NCI-H2227 treated with DMSO at 0.1 percent for 48 hours (cell line): Measurements from ENCODE around the gene CD44.
"Not testable (repeated sequence)": the region's sequence is repeated elsewhere in the genome, so short reads cannot be mapped to it uniquely, and the experiment has no call there.

ENCODE experiments used
- DNase-seq: peaks from one replicate; lab custom pipeline; 2025; lab: John Stamatoyannopoulos, UW

The CD44 gene

DNA sequence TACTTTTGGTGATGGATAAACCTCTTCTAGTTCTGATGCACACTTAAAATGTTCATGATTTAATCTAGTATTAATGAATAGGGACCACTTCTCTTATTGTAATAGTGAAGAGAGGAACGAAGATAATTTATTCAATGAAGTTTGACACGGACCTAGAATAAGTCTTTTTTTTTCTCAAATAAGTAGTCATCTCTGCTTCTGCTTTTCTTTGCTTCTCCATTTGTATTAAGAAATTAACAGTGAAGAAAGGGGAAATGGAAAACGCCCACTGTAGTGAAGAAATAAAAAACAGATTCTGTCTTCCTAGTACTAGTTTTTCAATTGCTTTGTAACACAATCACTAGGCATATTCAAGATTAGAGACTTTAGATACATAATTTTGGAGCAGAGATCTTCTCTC, 73.0 kb downstream of the CD44 start:
- no peak for DNase-seq

DNA sequence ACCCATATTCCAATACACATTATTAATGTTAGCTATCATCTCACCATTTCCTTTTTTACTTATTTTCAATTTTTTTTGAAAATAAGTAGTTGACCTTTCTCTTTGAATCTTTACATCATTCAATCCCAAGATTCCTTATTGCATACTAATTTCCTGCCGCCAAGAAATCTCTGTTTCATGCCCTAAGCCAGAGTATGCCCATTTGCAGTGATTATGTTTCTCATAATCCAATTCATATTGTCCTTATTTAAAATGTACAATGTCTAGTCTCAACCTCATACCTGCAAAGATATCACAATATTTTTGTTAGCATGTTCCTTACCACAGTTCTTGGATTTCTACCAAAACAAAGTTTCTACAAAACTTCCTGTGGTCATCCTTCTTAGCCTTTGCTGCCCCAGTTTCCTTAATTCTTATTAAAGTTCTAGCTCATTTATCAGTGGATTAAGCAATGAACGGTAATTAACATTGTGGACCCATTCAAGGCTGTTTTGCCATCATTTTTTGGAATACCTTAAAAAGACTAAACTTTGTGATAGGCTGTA, 75.3 kb downstream of the CD44 start:
- DNase-seq, result no peak

DNA sequence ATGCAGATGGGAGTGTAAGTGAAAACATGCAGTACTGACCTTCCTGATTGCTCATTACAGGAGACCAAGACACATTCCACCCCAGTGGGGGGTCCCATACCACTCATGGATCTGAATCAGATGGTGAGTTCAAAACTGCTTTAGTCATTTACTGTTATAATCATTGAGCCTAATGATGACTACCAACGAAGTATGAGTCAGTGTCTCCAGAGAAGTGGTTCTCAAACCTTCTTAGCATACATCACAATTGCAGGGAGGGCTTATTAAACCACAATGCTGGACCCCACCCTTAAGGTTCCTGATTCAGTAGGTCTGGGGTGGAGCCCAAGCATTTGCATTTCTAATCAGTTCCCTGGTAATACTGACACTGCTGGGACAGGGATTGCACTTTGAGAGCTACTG, 75.8 kb downstream of the CD44 start:
- DNase-seq, result no peak

DNA sequence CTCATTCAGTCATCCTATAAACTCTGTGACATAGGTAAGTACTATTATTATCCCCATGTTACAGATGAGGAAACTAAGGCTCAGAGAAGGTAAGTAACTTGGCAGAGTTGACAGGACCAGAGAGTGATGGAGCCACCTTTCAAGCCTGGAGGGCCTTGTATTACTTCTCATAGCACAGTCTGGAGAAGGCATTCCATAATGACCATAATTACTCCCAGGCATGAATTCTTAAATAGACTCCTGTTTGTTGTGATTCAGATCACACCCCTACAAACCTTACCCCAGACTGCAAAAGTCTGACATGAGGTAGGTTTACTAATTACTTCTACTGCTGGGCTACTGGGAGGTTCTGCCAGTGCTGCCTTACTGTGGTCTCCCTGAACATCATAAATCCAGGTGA, 77.0 kb downstream of the CD44 start:
- no peak for DNase-seq

DNA sequence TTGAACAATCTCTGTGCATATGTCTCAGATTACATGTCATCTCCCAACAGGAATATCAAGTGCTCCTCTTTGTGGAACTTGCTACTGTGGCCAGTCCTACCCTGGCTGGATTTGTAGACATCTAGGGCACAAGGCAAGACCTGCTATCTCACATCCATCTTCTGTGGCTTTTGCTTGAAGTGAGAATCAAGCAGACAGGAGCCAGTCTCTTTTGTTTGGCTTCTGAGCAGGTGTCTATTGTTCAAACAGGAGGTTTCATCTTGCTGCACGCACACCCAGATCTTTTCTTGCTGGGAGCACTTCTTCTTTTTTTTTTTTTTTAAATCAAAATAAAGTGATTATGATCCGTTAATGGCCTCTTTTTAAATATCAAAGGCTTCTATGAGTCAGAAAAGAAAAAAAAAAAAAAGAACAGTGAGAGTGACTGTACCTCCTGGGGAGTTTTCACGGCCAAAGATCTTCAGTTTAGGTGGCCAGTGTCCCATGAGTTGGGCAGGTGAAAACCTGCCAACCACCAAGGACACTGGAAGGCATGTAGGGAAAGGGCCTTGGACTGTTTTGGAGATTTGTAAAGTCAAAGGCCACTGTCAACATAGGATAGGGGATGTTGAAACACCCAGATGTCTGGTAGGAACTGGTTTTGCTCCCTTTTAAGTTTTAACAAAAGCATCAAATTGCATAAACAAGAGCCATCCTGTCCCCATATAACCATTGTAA, 78.1 kb downstream of the CD44 start:
- no peak for DNase-seq

DNA sequence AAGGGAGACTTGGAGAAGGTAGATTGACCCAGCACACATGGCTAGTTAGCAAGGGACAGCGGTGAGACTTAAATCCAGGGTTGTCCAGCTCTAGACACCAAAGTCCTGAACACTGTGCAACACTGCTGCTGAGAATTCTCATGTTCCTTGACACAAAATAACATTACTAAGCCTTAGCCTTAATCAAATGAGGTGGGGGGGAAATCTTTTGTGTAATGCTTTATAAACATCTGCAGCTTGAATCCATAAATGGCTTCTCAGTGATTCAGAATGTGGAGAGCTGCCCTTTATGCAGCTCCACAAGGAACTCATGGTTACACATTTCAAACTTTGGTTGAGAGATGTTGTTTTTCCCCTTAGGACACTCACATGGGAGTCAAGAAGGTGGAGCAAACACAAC, 80.0 kb downstream of the CD44 start:
- no peak for DNase-seq

DNA sequence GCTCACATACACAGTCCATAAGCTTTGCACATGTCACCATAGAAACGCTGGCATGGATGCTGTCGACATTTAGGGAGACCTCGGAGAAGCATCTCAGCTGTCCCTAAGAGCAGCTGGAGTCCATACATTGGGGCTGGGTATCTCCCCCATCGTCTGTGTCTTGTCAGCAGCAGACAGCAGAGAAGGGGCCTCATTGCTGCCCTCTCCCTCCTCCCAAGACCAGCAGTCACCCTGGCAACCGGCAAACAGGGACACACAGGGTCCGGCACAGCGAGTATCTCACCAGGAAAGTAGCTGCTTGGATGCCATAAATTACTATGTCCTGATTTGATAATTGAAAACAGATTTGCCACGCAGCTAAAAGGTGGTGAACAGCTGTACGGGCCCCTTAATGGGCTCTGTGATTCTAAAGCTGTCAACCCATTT, 84.4 kb downstream of the CD44 start:
- DNase-seq, result peak; percentile 84

DNA sequence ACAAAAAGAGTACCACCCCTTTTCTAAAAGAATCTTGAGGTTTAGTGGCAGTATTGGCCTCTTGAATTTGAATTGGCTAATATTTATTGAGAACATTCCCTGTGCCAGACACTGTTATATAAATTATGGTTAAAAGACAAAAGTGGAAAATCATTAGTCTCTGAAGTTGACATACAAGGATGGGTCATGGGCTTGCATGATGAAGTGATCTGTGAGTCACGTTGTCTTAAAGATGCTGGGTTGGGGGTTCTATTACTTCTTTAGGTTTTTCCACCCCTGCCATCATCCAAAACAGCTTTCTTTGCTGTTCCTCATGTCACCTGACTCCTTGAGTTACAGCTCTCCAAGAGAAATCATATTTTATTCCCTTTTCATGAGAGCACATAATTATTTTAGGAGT, 85.0 kb downstream of the CD44 start:
- peak; percentile 39 for DNase-seq

DNA sequence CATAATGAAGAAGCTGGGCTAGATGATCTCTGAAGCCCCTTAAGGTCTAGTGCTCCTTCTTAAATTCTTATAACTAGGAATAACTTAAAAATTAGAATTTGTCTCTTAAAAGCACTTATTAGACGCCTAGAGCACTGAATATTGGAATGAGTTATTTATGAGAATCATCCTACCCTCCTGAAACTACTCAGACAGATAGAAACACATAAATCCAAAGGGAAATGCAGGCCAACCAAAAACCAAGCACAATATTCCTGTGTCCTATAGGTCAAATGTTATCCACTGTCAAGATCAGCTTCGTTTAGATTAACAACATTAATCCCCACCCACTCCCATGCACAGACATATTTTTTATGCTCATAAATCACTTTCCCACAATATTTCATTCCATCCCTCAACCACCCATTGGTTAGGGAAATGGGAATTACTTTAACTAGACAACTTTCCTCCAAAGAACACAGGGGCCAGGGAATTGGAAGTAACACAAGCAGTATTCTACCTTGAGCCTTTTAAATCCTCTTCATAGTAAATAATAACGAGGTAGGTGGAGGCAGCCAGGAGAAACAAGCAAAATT, 87.1 kb downstream of the CD44 start:
- no peak for DNase-seq

DNA sequence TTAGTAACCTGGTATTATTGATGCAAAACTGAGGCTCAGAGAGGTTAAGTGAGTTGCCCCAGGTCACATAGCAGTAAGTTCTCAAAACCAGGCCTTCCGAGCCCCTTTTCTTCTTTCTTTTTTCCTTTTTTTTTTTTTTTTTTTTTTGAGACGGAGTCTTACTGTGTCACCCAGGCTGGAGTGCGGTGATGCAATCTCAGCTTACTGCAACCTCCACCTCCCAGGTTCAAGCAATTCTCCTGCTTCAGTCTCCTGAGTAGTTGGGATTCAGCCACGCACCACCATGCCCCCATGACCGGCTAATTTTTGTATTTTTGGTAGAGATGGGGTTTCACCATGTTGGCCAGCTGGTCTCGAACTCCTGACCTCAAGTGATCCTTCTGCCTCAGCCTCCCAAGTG, 87.8 kb downstream of the CD44 start:
- DNase-seq, result not testable (repeated sequence)

DNA sequence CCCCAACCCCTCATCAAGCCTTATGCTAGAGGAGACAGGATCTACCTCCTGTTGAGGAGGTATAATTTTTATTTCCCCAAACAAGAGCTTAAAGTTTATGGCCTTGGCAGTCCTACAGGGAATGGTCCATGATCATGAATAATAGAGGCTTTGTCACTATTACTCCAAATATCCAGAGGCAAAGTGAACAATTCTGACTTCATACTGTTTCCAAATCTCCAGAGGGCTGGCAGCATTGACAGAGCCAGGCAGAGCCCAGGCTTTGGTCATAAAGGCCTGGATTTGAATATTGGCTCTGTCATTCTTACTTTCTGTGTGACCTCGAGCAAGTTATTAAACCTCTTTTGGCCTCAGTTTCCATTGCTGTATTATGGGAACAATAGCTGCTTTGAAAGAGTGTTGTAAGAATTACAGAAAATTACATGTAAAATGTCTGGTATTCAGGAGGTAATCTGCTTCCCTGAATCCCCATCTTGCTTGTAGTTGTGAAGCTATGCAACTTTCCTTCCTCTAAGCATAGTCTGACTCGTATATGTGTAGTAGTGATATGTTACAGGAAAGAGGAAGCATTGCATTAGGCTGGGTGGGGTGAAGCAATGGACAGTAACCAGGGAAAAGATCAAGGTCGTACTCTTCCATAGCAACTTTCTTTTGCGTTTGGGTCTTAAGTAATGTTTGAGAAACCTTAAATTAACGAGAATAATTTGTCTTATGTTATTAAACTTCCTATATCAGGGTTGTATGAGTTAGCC, 88.8 kb downstream of the CD44 start:
- DNase-seq, result no peak

DNA sequence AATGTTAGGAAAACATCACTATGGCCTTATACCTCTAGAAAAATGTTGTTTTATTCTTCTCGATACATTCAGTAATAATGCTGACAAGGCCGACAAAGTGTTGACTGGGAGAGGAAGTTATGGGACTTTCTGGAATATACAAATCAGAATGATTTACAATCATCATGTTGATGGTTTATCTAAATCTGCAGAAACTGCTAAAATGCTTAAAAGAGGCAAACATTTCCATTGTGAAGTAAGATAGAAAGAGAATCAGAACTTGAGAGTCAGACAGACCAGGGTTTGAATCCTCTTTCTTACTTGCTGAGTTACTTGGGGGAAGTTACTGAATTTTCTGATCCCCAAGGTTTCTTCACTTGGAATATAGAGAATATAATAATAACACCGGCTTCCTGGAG, 89.4 kb downstream of the CD44 start:
- DNase-seq, result no peak

DNA sequence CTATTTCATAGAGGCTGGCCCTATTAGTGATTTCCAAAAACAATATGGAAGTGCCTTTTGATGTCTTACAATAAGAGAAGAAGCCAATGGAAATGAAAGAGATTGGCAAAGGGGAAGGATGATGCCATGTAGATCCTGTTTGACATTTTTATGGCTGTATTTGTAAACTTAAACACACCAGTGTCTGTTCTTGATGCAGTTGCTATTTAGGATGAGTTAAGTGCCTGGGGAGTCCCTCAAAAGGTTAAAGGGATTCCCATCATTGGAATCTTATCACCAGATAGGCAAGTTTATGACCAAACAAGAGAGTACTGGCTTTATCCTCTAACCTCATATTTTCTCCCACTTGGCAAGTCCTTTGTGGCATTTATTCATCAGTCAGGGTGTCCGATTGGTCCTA, 91.4 kb downstream of the CD44 start:
- no peak for DNase-seq

DNA sequence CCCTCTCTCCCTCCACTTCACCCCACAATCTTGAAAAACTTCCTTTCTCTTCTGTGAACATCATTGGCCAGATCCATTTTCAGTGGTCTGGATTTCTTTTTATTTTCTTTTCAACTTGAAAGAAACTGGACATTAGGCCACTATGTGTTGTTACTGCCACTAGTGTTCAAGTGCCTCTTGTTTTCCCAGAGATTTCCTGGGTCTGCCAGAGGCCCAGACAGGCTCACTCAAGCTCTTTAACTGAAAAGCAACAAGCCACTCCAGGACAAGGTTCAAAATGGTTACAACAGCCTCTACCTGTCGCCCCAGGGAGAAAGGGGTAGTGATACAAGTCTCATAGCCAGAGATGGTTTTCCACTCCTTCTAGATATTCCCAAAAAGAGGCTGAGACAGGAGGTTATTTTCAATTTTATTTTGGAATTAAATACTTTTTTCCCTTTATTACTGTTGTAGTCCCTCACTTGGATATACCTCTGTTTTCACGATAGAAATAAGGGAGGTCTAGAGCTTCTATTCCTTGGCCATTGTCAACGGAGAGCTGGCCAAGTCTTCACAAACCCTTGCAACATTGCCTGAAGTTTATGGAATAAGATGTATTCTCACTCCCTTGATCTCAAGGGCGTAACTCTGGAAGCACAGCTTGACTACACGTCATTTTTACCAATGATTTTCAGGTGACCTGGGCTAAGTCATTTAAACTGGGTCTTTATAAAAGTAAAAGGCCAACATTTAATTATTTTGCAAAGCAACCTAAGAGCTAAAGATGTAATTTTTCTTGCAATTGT, 92.3 kb downstream of the CD44 start:
- no peak for DNase-seq

DNA sequence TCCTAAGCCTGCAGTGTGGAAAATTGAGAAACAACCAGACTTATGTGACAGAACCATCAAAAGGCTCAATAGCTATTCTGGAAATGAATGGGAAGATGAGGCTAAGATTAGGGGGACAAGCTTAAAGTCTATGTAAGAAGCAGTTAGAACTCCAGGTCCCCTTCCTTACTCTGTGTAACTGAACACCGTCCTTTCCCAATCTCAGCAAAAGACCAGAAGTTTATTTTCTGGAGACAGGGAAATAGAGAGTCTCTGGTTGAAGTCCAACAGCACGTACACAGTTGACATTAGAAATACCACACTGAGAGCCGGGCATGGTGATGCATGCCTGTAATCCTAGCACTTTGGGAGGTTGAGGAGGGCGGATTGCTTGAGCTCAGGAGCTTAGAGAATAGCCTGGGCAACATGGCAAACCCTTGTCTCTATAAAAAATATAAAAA, 93.9 kb downstream of the CD44 start:
- DNase-seq, result no peak

DNA sequence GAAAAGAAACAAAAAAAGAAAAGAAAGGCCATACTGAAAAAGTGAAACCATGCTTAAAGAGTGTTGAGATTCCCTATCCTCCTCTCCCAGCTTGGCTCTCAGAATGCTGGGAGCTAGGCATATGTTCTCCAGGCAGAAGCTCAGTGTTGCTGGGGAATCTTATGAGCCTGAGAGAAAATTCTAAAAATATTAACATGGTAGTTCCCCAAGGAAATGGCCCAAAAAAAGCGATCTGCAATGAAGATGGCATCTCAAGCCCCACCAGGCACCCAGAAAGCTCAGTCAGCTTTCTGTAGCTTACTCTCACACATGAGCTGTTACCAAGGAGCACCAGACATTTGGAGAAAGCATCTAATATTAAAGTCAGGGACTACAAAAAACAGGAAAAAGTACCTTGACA, 94.5 kb downstream of the CD44 start:
- no peak for DNase-seq

DNA sequence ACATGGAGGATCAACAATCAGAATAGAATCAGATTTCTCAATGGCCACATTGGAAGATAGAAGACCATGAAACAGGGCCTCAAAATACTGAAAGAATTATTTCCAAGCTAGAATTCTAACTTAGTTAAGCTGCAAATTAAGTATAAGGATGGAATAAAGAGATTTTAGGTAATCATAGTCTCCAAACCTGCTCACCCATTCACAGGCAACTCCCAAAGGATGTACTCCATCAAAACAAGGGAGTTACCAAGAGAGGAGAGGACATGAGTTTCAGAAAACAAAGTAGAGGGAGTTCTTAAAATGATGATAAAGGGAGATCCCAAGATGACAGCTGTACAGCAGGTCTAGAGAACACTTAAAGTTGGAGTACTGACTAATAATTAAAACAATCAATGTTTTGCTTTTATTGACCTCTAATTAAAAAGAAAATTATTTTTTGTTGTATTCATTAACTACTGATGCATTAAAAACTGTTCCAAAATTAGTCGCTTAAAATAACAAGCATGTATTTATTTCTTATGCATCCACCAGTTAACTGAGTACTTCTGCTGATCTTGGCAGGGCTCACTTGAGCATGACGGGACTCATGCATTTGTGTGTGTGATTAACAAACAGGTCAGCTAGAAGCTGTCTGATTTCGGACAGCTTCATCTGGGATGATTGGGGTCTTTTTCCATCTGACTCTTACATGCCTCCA, 95.6 kb downstream of the CD44 start:
- no peak for DNase-seq

DNA sequence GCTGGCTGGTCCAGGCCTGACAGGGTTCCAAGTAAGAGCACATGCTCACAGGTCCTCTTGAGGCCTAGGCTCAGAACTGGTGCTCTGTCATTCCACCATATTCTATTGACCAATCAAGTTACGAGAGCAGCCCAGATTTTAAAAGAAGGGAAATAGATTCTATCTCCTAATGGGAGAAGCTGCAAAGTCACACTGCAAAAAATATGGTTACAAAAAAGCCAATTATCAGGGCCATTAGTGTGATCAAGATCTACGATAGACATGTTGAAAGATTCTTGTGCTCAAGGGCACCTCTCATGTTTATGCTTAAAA, 96.1 kb downstream of the CD44 start:
- no peak for DNase-seq

DNA sequence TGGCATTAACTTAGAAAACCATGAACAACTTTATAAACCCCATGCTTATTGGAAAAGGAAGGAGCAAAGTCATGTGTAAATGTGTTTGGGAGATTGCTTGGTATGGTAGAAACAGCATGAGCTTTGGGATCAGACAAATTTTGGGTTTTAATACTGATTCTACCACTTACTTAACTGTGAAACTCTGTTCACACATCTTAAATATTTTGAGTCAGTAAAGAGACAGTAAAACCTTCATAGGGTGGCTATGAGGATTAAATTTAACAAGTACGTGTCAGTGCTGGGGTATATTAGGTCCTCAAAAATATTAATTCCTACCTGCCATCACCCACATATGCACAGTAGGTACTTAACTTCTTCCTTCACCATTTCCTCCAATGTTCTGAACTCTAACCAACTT, 96.5 kb downstream of the CD44 start:
- DNase-seq, result no peak

DNA sequence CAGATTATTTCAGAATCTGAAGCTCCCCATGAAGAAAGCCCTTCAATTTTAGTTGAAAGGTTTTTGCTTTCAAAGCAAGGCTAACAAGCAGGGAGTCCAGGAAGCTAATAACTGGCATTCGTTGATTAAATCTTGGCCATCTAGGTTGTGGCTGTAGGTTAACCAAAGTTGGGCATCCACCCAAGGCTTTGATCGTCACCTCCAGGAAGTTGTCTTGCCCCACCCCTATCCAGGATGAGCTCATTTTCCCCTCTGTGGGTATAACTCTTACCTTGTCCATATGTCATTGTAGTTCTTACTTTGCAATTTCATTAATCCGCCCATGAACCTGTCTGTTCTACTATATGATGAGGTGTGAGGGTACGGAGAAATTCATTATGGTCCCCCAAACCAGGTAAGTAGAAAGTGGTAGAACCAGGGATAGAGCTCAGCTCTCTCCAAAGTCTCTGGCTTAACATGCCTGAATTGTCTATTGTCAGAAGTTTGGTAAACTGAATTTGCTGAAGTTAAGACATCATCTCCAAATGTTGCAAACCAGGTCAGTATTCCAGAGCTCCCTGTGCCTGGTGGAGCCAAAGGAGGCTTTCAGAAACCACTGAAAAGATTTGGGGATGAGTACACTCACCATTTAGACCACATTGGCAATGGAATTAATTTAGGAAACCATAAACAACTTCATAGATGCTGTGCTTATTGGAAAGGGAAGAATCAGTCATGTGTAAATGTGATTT, 97.1 kb downstream of the CD44 start:
- DNase-seq, result no peak

DNA sequence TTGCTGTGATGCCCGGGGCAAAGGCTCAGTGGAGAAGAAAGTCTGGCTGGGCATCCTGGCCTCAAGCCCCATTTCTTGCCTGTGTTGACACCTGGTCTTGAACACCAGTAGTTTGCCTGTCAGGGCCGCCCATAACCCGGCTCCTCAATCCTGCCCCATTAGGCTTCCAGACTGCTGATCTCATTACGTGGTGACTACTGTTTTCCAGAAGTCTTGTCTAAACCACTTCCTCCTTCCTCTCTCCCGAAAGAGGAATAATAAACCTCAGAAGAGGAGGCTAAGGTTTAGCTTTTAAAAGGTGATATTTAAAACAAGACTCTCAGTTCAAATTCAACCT, 97.7 kb downstream of the CD44 start:
- DNase-seq, result no peak
